GM12891 (cell line): ENCODE measurements around the gene EXOSC7.

Source experiments
- POLR2A ChIP-seq: IDR thresholded peaks from 2 replicates; pipeline ENCODE4 v1.6.1; 2011; ENCODE audit warnings: low read depth, low read length, control low read depth
- POLR2AphosphoS5 ChIP-seq: IDR thresholded peaks from 2 replicates; pipeline ENCODE4 v1.6.1; 2011; ENCODE audit warnings: low read depth, low read length, control low read depth
- POU2F2 ChIP-seq: IDR thresholded peaks from 2 replicates; pipeline ENCODE4 v1.6.1; 2011; ENCODE audit warnings: low read depth, mild to moderate bottlenecking, control low read depth, low read length, moderate library complexity
- SPI1 ChIP-seq: IDR thresholded peaks from 2 replicates; pipeline ENCODE4 v1.6.1; 2011; ENCODE audit warnings: low read depth, low read length, control low read depth
- TAF1 ChIP-seq: IDR thresholded peaks from 2 replicates; pipeline ENCODE4 v1.6.1; 2011; ENCODE audit warnings: low read depth, low read length, control low read depth

GRCh38 chr3:44963571-44964325 is 12.3 kb upstream of the EXOSC7 start:
- no peak for TF ChIP-seq POLR2A
- no peak for TF ChIP-seq POLR2AphosphoS5
- TF ChIP-seq SPI1 = no peak
- no peak for TF ChIP-seq TAF1
- TF ChIP-seq POU2F2 = no peak
